Osteocyte (in vitro differentiated cells): ENCODE measurements around the gene QRSL1. TPM values are rescaled to one million over a fixed set of nuclear protein-coding genes. Genes with fewer than 3 reads are reported as not detected.

Experiments
- DNase-seq: peaks from one replicate; pipeline ENCODE4 v3.0.0; 2021; ENCODE audit warnings: mixed read lengths; ENCODE audit not compliant: unreplicated experiment; ENCODE audit errors: extremely low spot score
- H3K27ac Mint-ChIP-seq: one replicate; pipeline ENCODE4 v1.8.0; 2021; ENCODE audit warnings: mild to moderate bottlenecking, mixed read lengths; ENCODE audit not compliant: unreplicated experiment
- H3K27me3 Mint-ChIP-seq: one replicate; pipeline ENCODE4 v1.8.0; 2021; ENCODE audit warnings: mixed read lengths; ENCODE audit not compliant: unreplicated experiment
- H3K36me3 Mint-ChIP-seq: one replicate; pipeline ENCODE4 v1.8.0; 2021; ENCODE audit warnings: mixed read lengths; ENCODE audit not compliant: unreplicated experiment
- H3K4me1 Mint-ChIP-seq: one replicate; pipeline ENCODE4 v1.8.0; 2021; ENCODE audit warnings: mixed read lengths; ENCODE audit not compliant: unreplicated experiment
- H3K4me3 Mint-ChIP-seq: one replicate; pipeline ENCODE4 v1.8.0; 2021; ENCODE audit warnings: mild to moderate bottlenecking, moderate library complexity, mixed read lengths; ENCODE audit not compliant: unreplicated experiment
- H3K9me3 Mint-ChIP-seq: one replicate; pipeline ENCODE4 v1.8.0; 2021; ENCODE audit warnings: mixed read lengths; ENCODE audit not compliant: unreplicated experiment
- total RNA-seq: library from RNA; stranded (reverse); gene quantifications from 2 replicates; pipeline ENCODE4 v1.2.1, GENCODE V29; 2021
- TF ChIP-seq, protein P1 (sequence below): fragments of 200-600 bp; sonication (generic); IDR thresholded peaks from 2 replicates; pipeline ENCODE4 v1.5.0; 2021; ENCODE audit warnings: antibody characterized with exemption, mild to moderate bottlenecking, moderate library complexity

QRSL1 gene
- total RNA-seq, 1 donor from 2014 or later = 12.2 TPM

DNA sequence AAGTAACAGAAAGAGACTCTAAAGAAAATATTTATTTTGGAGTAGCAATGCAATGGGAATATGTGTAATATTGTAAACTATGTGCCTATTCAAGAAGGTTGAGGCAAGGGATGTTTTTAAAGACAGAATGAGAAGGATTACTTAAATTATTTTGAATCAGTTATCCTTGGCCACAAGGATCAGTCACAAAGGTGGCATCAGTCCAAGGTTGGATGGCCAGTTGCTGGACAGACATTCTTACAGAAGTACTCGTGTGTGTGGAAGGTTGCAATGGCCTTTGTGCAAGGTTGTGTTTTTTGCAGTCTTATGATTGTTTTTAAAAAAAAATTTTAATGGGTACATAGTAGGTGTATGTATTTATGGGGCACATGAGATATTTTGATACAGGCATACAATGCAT is 2.0 kb downstream of the QRSL1 start:
- no peak overlapping the region for H3K27ac Mint-ChIP-seq
- H3K4me1 Mint-ChIP-seq = peaks cover 25% of the 10 kb centered on the region
- H3K9me3 Mint-ChIP-seq = no peaks in the 10 kb centered on the region
- TF ChIP-seq, protein P1, sequence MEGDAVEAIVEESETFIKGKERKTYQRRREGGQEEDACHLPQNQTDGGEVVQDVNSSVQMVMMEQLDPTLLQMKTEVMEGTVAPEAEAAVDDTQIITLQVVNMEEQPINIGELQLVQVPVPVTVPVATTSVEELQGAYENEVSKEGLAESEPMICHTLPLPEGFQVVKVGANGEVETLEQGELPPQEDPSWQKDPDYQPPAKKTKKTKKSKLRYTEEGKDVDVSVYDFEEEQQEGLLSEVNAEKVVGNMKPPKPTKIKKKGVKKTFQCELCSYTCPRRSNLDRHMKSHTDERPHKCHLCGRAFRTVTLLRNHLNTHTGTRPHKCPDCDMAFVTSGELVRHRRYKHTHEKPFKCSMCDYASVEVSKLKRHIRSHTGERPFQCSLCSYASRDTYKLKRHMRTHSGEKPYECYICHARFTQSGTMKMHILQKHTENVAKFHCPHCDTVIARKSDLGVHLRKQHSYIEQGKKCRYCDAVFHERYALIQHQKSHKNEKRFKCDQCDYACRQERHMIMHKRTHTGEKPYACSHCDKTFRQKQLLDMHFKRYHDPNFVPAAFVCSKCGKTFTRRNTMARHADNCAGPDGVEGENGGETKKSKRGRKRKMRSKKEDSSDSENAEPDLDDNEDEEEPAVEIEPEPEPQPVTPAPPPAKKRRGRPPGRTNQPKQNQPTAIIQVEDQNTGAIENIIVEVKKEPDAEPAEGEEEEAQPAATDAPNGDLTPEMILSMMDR = no peak
- H3K27me3 Mint-ChIP-seq = no peaks in the 10 kb centered on the region
- H3K36me3 Mint-ChIP-seq = peaks cover 5% of the 10 kb centered on the region
- no peak for DNase-seq
- no peak overlapping the region for H3K4me3 Mint-ChIP-seq

DNA sequence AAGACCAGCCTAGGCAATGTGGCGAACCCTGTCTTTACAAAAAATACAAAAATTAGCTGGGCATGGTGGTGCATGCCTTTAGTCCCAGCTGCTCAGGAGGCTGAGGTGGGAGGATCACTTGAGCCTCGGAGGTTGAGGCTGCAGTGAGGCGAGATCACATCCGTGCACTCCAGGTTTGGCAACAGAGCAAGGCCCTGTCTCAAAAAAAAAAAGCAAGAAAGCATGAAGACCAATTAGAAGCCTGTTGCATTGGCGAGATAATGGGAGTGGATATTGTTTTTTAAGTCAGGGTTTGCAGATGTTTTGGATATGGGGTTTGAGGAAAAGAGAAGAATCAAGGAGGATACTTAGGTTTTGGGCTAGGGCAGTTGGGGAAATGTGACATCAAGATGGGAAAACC is 5.2 kb downstream of the QRSL1 start:
- peaks cover 15% of the 10 kb centered on the region for H3K4me1 Mint-ChIP-seq
- TF ChIP-seq, protein P1 = no peak
- H3K27me3 Mint-ChIP-seq = no peaks in the 10 kb centered on the region
- no peak for DNase-seq
- H3K36me3 Mint-ChIP-seq = peaks cover 7% of the 10 kb centered on the region
- no peak overlapping the region for H3K27ac Mint-ChIP-seq
- no peak overlapping the region for H3K4me3 Mint-ChIP-seq
- no peaks in the 10 kb centered on the region for H3K9me3 Mint-ChIP-seq

DNA sequence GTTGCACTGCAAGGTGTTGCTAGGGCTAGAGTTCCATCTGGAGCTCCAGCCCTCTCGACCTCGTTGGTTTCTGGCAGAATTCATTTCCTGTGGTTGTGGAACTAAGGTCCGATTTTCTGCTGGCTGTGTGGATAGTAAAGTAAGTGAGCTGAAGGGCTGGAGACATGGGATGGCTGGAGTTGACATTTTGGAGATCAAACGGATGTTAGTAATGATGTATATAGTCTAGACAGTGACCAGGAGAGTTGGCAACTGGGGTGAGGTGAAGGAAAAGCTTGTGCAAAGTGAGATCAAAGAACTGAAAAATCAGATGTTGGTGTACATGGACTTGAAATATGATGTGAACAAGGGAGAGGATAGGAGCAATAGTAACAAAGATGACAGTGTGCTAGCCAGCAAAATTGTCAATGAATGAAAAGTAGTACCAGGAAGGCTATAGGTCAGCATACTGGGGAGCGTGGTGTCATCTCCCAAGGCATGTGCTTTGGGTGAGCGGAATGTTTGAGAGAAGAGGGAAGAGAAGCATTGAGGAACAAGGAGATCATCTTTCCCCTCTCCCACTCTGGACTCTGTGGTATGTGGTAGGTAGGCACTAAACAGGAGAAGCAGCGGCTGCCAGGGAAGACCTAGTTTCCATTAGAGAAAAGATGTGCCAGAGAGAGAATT is 7.8 kb downstream of the QRSL1 start:
- H3K9me3 Mint-ChIP-seq = no peaks in the 10 kb centered on the region
- H3K4me3 Mint-ChIP-seq = no peak overlapping the region
- no peaks in the 10 kb centered on the region for H3K27me3 Mint-ChIP-seq
- H3K27ac Mint-ChIP-seq = no peak overlapping the region
- peaks cover 9% of the 10 kb centered on the region for H3K36me3 Mint-ChIP-seq
- DNase-seq = no peak
- H3K4me1 Mint-ChIP-seq = no peaks in the 10 kb centered on the region
- TF ChIP-seq, protein P1 = no peak

GRCh38 chr6:106637717-106638341 is 8.5 kb downstream of the QRSL1 start:
- TF ChIP-seq, protein P1 = no peak
- peaks cover 15% of the 10 kb centered on the region for H3K36me3 Mint-ChIP-seq
- no peaks in the 10 kb centered on the region for H3K9me3 Mint-ChIP-seq
- H3K27ac Mint-ChIP-seq = no peak overlapping the region
- H3K4me1 Mint-ChIP-seq = peaks cover 4% of the 10 kb centered on the region
- no peak overlapping the region for H3K4me3 Mint-ChIP-seq
- no peaks in the 10 kb centered on the region for H3K27me3 Mint-ChIP-seq
- DNase-seq = no peak

GRCh38 chr6:106639812-106640211 is 10.4 kb downstream of the QRSL1 start:
- Mint-ChIP-seq H3K27me3 (no peaks in the 10 kb centered on the region), H3K36me3 (peaks cover 24% of the 10 kb centered on the region), H3K4me3 (no peak overlapping the region), H3K4me1 (peaks cover 8% of the 10 kb centered on the region), H3K27ac (no peak overlapping the region), H3K9me3 (no peaks in the 10 kb centered on the region)
- TF ChIP-seq, protein P1 = no peak
- DNase-seq = no peak
